Ecto neural progenitor cell (in vitro differentiated cells): ENCODE measurements around the gene TENM4.
A peak's percentile ranks its signal among the peaks of the same experiment; 100 is the strongest.

ENCODE experiments used
- DNase-seq: peaks from one replicate; pipeline ENCODE4 v3.0.0-alpha.2; 2018; ENCODE audit warnings: low spot score

TENM4 gene

DNA sequence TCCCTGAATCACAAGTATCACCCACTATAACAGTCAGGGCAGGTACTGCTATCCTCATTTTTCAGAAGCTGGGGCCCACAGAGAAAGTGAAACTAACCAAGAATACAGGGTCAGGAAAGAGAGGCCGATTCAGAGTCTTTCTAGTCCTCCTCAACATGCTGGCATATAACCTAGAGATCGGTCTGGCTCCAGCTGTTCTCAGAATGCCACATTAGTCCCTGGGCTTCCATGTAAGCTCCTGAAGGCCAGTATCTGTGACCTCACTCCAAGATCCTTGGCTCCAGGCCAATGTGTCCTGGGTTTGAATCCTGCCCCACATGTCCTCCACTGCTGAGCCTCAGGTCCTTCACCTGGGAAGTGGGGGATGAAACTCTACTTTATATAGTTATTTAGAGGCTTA is 50.4 kb downstream of the TENM4 start:
- DNase-seq: no peak

DNA sequence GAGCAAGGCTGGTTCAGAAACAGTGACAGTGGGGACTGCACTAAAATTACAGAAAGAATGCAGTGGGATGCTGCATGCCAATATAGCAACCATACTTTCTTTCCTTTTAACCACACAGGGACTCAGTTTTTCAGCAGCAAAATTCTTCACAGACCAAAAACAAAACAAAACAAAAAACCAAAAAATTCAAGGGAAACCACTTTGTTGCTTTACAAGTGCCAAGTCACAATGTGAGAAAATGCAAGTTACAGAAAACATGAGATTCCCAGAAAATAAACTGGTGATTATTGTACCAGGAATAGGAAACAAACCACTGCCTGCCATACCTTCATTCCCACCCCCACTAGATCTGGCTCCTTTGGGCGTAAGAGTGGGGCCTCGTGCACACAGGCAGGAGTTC is 52.6 kb downstream of the TENM4 start:
- DNase-seq: no peak

DNA sequence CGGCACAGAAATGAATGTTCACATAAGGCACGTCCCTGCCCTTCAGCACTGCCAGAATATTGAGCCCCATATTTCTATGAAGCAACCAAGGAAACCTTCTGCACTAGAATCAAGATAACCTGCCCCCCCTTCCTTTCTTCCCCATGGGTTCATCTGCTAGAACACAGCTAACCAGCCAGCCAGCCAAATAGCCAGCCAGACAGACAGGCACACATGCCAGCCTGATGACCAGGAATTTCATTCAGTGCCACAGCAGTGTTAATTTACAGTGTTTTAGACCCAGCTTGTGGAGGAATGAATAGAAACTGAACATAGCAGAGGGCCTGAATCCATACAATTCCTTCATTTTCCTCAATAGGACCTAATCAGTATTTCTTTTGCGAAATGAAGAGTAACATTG is 57.0 kb downstream of the TENM4 start:
- DNase-seq: no peak

DNA sequence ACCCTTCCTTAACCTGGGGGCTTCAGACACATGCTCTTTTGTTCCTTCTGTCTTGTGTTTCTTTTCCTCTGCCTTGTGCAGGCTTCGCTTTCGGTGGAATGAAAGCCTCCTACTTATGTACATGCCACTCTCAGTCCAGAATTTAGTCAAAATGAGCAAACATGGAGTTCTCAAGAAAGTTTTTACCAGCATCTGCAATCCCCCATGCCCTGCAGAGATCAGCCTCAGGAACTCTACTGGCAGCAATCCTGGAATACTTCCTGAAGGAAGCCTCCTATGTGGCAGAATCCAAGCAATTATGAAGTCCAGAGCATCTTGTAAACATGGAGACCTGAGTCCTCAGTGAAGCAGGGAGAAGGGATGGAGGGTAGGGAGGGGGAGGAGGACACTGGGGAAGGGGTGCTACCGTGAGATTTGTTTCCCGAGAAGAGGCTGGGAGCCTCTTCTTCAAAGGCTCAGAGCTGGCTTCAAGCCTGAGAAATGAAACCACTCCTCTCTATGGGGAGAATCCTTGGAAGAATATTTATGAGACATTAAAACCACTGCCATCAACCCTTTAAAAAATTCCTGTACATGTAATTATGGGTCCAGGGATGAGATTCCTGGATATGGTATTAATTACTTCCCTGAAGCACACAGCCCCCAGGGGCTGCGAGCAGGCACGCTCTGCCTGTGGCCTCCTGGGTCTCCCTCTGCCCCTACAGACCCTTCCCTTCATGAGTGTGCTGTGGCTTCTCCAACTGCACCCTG is 58.4 kb downstream of the TENM4 start:
- no peak for DNase-seq

DNA sequence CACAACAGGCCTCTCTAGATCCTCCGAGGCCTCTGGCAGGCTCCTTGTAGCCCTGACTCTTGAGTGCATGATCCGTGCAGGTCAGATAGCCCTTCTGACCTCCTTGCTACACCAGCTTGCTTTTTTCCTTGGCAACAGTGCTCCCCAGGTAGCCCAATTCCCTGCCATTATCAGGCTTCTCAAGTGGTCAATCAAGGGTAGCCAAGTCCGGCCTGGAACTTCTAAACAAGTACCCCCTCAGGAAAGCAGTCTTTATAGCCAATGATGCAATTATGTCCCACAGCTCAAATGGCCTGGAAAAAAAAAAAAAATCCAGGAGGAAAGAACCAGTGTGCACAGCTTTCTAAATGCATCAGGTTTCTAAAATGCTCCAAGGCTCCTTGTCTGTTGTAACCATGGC is 59.8 kb downstream of the TENM4 start:
- DNase-seq: no peak

DNA sequence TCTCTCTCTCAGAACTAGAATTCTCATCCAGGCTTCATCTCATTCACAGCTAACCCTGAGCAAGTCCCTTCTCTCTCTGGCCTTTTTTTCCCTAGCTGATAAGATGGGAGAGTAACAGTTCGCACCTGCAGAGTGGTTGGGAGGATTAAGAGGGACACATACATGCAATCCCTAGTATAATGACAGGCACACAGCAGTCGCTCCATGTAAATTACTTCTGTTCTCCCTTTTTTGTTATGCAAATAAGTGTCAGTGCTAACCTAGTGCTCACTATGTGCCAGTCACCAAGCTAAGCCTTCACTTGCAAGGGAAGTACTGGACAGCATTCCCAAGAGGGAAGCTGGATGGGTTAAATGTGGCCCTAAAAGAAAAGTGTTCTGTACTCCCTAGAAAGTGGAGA is 63.4 kb downstream of the TENM4 start:
- no peak for DNase-seq

DNA sequence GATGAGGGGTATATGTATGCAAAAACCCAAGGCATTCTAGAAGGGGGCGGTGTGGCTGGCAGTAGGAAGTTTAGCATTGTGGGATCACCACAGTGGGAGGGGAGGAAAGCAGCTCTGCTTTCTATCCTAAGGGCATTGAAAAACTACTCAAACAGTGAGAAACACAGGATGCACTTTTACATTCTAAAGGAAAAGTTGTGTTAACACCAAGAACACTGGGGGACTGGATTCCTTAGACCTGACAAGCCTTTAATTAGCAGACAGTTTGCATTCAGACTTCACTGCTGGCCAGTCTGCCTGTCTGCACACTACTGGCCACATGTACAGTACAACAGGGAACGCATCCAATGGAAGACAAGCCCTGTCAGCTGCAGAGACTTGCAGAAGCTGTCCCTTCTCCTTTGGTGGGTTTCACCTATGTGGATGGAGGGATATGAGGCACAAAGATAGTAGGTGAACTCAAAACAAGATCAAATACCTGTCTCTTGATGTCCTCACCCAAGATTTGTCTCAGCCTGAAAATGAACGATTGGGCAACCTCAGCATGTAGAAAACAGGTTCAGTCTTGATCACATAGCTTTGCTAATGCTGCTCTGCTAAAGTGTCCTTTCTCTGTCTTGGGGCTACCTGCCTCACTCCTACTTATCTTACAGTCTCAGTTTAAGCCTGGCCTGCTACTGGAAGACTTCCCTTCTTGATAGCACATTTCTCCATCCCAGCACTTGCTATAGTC is 64.8 kb downstream of the TENM4 start:
- DNase-seq: no peak

DNA sequence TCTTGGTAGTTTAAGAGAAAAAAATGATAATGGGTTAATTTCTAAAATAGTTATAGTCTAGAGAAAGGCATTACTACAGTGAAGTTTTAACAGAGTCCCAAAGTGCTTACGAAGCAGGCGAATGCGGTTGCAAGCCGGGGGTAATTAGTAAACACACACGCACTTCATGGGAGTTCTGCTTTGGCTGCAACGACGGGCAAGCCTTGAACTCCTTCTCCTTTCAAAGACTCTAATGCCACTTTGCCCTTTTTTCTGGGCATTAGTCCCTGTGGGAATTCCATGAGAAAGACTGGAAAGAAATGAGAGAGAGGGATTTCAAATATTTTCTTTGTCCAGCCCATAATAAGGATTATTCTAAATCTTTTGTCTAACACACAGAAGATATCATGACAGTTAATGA is 66.1 kb downstream of the TENM4 start:
- no peak for DNase-seq

DNA sequence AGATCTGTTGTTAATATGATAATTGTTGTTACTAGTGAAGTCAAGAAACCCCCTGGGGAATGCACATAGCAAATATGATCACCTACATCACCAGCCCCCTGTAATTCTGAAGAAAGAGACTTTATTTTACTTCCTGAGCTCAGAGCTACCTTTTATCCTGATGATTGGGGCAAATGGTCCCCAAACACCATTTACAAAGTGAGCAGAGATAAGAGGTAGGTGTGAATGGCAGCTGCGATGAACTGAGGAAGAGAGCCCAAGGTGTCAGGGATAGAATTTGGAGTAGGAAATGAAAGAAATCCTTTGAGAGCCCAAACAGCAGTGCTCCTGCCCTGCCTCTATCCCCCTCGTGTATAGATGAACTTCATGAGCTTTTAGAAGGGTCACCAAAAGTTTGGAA is 69.1 kb downstream of the TENM4 start:
- no peak for DNase-seq

DNA sequence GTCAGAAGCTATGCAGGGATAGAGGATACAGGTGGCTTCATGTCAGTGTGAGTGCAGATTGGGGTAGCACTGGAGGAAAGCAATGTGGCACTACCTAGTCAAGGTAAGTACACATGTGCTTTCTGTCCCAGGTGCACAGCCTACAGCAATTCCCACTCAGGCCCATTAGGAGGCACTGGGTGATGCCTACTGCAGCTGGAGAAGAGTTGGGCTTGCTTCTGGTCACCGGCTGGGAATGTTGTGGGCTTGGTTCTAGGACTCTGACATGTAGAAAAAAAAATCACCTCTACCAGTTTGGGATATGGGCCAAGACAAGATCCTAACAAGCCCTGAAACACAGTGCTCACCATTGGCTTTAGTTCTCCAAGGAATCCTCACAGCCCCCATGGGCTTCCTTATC is 69.7 kb downstream of the TENM4 start:
- DNase-seq: no peak

DNA sequence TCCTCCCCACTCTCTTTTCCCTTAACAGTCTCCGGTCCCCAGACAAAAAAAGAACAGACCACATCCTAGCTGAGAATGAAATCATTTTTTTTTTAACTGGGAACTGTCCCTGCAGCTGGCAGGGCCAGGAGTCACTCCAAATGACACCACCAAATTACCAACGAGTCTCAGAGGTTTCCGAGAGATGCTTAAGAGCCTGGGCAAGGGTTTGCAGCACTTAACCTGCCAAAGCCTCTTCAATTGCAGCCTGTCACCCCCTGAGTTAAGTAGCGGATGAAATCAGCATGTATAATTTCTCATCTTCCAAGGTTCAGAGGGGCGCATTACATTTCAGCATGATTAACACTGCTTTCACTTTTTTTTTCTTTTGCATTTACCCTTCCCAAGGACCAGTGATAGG is 71.8 kb downstream of the TENM4 start:
- no peak for DNase-seq

DNA sequence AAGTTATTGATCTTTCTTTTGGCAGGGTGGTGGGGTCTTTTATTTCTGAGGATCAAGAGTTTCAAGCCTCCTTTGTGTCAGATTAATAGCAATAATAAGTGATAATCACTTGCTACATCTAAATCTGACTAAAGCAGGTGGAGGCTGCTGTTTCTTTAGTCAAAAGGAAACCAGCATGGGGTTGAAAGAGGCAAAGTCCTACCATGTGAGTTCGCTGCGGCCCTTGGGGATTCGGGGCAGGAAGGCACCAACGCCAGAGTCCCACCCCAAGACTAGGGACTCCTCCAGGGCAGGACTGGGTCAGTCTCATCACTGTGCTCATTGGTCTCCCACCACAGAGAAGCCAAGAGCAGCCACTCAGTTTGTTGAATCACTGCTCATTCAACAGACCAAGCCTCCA is 73.0 kb downstream of the TENM4 start:
- DNase-seq: no peak

DNA sequence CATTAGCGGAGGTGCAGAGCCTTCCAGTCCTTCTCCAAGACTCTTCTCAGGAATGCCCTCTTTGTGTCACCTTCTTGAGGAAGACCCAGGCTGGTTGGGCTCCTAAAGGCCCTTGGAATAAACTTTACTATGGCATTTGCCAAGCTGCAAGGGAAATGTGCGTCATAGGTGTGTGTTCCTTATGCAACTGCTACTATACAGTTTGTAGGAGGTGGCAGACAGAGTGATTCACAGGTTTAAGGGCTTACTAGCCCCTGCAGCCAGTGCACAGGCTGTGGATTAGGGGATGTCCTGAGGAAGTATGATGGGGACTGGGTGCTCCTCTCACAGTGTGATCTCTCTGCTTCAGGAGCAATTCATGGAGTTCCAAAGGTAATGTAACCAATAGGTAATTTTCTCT is 74.6 kb downstream of the TENM4 start:
- DNase-seq: no peak

DNA sequence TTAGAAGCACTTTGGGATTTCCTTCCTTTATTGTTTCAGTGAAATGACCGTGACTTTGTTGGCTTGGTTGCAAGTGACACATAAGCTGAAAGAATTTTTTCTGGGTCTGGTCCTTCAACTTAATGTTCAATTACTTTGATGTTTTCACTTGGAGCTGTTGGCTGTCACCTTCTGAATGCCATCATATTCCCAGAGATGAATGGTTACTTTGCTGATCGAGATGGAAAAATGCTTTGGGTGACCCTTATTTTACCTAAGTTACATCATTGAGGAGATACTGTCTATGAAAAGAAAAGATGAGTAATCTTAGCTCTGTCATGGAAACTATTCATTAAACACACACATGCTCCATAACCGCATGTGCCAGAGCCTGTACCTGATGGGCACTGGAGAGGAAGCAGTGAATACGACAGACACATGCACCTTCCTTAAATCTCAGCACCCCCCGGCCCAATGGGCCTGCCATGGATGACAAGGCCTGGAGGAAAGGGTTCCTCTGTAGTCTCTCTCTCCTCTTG is 76.9 kb downstream of the TENM4 start:
- no peak for DNase-seq

DNA sequence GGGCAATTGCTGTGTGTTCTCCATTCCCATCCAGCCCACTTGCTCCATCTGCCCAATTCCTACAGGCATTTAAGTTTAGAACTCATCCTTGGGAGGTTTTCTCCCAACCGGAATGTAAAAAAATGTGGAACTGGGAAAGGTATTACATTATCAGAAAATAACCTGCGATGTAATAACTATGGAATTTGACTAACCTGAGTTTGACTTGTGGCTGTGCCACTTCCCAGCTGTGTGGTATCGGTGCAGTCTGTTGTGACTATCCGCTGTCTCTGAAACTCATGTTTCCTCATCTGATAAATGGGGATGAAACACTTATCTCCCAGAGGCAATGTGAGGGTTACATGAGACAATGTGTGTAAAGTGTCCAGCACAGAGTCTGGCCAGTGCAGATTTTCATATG is 77.6 kb downstream of the TENM4 start:
- no peak for DNase-seq

DNA sequence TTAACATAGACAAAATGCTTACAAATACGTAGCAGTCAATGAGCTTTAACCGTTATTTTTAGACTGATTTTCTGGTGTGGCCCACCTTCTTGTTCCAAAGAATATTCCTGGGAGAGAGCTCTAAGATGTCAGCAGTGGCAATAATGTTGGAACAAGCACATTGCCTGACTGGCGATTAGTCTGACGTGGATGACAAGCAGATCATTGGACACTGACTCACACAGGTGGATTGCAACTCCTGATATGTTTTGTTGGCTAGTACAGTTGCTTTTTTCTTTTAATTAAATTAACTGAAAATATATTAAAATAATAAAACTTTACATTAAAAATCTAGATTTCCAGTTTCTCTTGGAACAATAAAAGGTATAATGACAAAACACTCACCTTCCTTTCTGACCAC is 78.0 kb downstream of the TENM4 start:
- DNase-seq: no peak

DNA sequence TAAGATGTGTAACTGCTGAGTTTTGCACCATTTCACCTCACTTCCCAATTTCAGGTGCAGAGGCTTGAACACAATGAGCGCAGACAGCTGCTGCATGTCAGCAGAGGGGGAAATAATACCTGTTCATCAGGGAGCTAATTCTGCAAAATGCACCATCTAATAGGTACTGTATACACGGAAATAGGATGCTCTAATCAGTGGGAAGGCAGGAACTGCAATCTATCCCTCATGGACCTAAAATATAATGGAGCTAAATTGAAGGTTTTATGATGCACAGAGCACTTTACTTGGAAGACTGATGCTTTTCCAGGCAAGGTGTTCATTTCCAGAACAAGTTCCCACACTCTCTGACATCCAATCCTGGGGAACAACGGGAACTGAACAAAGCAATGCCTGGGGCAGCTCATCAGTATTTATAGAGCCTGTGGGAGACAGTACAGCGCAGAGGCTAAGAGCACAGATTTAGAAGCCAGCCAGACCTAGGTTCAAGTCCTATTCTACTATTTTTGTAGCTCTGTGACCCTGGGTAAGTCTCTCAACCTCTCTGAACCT is 78.5 kb downstream of the TENM4 start:
- no peak for DNase-seq

DNA sequence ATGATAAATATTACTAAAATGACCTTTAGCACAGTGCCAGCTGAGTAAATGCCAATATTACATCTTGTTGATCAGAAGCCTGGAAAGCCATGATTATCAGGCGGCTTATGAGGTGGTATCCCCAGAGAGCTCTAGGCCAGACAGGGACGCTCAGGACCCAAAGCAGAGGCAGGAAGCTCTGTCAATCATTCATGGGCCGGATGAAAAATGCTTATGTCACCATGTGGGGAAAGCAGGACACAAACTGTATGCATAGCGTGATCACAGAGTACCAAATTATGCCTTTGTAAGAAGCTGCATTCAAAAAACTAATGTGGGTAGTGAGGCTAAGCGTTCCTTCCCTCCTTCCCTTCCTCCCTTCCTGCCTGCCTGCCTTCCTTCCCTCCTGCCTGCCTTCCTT is 82.6 kb downstream of the TENM4 start:
- DNase-seq: no peak

DNA sequence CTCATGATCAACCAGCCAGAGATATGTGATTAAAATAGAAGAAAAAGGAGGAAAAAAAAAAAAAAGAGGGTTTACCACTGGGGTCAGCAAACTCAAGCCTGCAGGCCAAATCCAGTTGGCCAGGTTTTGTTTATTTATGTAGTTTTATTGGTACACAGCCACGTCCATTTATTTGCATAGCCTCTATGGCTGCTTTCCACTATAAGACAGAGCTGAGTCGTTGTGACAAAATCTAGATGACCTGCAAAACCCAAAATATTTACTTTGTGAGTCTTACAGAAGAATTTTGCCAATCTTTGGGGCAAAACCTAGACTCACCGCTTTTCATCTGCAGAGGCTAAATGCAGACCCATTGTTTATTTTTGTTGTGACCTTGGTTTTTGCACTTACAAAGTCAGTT is 87.1 kb downstream of the TENM4 start:
- no peak for DNase-seq

DNA sequence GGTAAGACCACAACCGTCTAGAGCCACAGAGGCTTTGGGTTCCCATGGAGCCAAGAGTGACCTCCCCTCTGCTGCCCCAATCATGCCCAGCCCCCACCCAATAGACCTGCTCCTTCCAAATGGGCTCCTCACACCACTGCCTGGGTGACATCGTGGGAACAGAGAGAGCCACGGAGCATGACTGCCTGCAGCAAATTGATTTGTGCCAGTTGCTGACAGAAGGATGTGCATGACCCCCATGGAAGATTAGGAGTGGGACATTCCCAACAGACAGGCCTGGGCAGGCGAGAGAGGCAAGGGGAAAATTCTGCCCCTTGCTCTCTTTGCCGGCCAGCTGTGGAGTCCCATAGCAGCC is 88.5 kb downstream of the TENM4 start:
- peak; percentile 60 for DNase-seq

DNA sequence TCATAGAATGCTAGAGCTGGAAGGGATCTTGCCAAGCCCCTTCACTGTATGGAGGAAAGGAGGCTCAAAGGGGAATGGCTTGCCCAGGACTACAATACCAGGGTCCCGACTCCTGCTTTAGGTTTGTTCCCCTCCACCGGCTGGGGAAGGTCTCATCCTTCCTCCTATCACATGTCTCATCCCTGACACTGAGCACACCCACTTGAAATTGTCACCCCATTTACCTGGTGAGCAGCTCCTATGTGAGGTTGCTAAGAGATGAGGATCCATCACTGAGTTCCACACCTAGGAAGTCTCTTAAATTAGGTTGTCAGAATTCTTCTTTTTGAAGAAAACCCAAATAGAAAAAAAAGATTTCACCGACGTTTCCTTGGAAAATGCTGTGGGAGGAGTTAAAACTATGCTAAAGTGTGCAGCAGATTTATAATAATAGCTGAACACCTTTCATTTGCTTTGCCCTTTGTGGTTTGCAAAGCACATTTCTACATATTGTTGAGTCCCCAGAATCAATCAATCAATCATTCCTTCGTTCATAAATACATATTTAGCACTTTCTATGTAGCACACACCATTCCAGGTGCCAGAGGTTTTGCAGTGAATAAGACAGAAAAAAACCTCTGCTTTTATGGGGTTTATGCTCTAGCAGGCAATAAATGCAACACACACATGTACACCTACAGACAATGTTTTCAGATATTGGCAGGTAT is 91.7 kb downstream of the TENM4 start:
- no peak for DNase-seq

DNA sequence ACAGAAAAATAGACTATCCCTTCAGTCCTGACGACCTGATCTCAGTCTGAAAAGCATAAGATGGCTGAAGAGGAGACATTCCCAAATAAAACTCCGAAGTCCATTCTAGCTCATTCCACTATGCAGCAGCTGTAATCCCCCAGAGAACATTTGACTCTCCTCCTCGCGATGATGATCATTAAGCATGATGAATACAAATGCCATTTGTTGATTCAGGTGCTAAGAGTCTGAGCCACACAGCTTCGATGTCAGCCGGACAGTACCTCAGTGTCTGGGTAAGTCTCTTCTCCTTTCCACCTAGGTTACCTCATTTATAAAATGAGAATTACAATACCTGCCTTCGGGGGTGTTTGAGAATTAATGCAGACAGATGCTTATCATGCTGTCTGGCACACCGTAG is 94.8 kb downstream of the TENM4 start:
- DNase-seq: no peak

DNA sequence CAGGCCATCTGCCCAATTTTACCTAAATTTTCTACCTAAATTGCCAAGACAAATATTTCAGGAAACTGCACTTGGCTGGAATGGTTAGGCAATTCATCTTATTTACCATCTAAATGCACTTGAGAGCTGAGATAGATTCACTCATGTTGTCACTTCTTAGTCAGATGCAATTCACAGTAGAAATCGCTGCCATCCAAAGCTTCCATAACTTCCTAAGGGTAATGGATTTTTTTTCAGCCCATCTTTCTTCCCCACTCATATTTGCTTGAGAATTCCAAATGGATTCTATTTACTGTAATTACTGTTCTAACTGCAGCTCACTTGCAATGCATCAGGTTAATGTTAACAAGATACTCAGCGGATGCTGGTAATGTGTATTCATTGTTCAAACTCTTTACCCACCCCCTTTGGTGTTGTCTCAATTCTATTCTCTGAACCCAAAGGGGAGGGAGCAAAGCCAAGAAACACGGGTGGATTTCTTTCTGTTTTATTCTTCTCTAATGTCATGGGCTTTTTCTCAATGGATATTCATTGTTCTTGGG is 96.0 kb downstream of the TENM4 start:
- DNase-seq: no peak
